OCI-LY1 (cell line): Measurements from ENCODE around the gene TARS1.

Experiments
- H2AFZ ChIP-seq: fragments of 200-600 bp; sonication (generic), shearing (Covaris generic); 2 replicates; pipeline ENCODE4 v1.6.0; 2014; ENCODE audit warnings: antibody characterized with exemption, mild to moderate bottlenecking, low read length
- H3F3A ChIP-seq: fragments of 200-600 bp; sonication (generic), shearing (Covaris generic); 2 replicates; pipeline ENCODE4 v1.6.0; 2014; ENCODE audit warnings: mild to moderate bottlenecking, antibody characterized with exemption, low read length, moderate library complexity; ENCODE audit not compliant: insufficient read depth
- H3K27ac ChIP-seq: fragments of 200-600 bp; sonication (generic); 2 replicates; pipeline ENCODE4 v1.5.1; 2014; ENCODE audit warnings: low read length, mixed run types, mild to moderate bottlenecking, low read depth; ENCODE audit not compliant: poor library complexity, severe bottlenecking
- H3K27me3 ChIP-seq: fragments of 200-600 bp; sonication (generic); 2 replicates; pipeline ENCODE4 v1.6.0; 2014; ENCODE audit warnings: antibody characterized with exemption, mild to moderate bottlenecking, low read length, moderate library complexity; ENCODE audit not compliant: insufficient read depth
- H3K36me3 ChIP-seq: fragments of 200-600 bp; sonication (generic); 2 replicates; pipeline ENCODE4 v1.6.1; 2014; ENCODE audit warnings: mild to moderate bottlenecking, antibody characterized with exemption, low read length, moderate library complexity, mixed read lengths; ENCODE audit not compliant: insufficient read depth
- H3K4me1 ChIP-seq: fragments of 200-600 bp; sonication (generic); 2 replicates; pipeline ENCODE4 v1.5.1; 2014; ENCODE audit warnings: mild to moderate bottlenecking, low read length, moderate library complexity; ENCODE audit not compliant: insufficient read depth, severe bottlenecking
- H3K4me2 ChIP-seq: fragments of 200-600 bp; sonication (generic), shearing (Covaris generic); 2 replicates; pipeline ENCODE4 v1.6.1; 2014; ENCODE audit warnings: low read length
- H3K4me3 ChIP-seq: fragments of 200-600 bp; sonication (generic); 2 replicates; pipeline ENCODE4 v1.5.1; 2014; ENCODE audit warnings: low read length, low read depth, mild to moderate bottlenecking, mixed read lengths; ENCODE audit not compliant: poor library complexity, severe bottlenecking
- H3K79me2 ChIP-seq: fragments of 200-600 bp; shearing (Covaris generic); 2 replicates; pipeline ENCODE4 v1.6.1; 2016; ENCODE audit warnings: mixed run types, low read length, mixed read lengths; ENCODE audit not compliant: insufficient read depth
- H3K9ac ChIP-seq: fragments of 200-600 bp; sonication (generic), shearing (Covaris generic); 2 replicates; pipeline ENCODE4 v1.6.1; 2014; ENCODE audit warnings: mild to moderate bottlenecking, low read length, mixed read lengths
- H3K9me2 ChIP-seq: fragments of 200-600 bp; sonication (generic), shearing (Covaris generic); 2 replicates; pipeline ENCODE4 v1.6.1; 2014; ENCODE audit warnings: low read depth, mild to moderate bottlenecking, low read length, mixed read lengths
- H3K9me3 ChIP-seq: fragments of 200-600 bp; shearing (Covaris generic); 2 replicates; pipeline ENCODE4 v1.6.1; 2014; ENCODE audit warnings: low read length, mixed read lengths
- H4K20me1 ChIP-seq: fragments of 200-600 bp; sonication (generic), shearing (Covaris generic); 2 replicates; pipeline ENCODE4 v1.6.0; 2016; ENCODE audit warnings: mild to moderate bottlenecking, low read length; ENCODE audit not compliant: insufficient read depth
- CTCF ChIP-seq: fragments of 200-600 bp; sonication (generic), shearing (Covaris generic); IDR thresholded peaks from 2 replicates; pipeline ENCODE4 v1.5.1; 2017; ENCODE audit warnings: mild to moderate bottlenecking, antibody characterized with exemption, low read length, moderate library complexity, mixed read lengths
- EZH2 ChIP-seq: fragments of 200-600 bp; sonication (generic), shearing (Covaris generic); IDR thresholded peaks from 2 replicates; pipeline ENCODE4 v1.8.0; 2017; ENCODE audit warnings: borderline replicate concordance, mixed run types, mild to moderate bottlenecking, antibody characterized with exemption, low read length, moderate library complexity, mixed read lengths

Gene TARS1

GRCh38 chr5:33476992-33477391 lies 36.2 kb downstream of the TARS1 start:
- Histone ChIP-seq H3K9me2 (no peaks in the 10 kb centered on the region), H3K4me3 (no peak overlapping the region), H3K27ac (no peak overlapping the region), H2AFZ (no peak overlapping the region), H3K27me3 (no peaks in the 10 kb centered on the region), H3K36me3 (peaks cover 8% of the 10 kb centered on the region; the same call in 1 of the 2 replicates), H3K79me2 (no peaks in the 10 kb centered on the region), H3K9me3 (no peaks in the 10 kb centered on the region), H3K9ac (no peak overlapping the region), H4K20me1 (no peaks in the 10 kb centered on the region), H3F3A (no peaks in the 10 kb centered on the region), H3K4me2 (no peak overlapping the region), H3K4me1 (no peaks in the 10 kb centered on the region)
- no peak for TF ChIP-seq EZH2
- TF ChIP-seq CTCF, result no peak

- Histone ChIP-seq H3K27ac (no peak overlapping the region), H3K9ac (no peak overlapping the region), H3K9me2 (no peaks in the 10 kb centered on the region), H2AFZ (no peak overlapping the region), H3K4me1 (no peaks in the 10 kb centered on the region), H3K27me3 (no peaks in the 10 kb centered on the region), H3K9me3 (no peaks in the 10 kb centered on the region), H3K4me2 (no peak overlapping the region), H3K36me3 (peaks cover 8% of the 10 kb centered on the region; the same call in 1 of the 2 replicates), H3K4me3 (no peak overlapping the region), H3F3A (no peaks in the 10 kb centered on the region), H3K79me2 (no peaks in the 10 kb centered on the region), H4K20me1 (no peaks in the 10 kb centered on the region)
- TF ChIP-seq EZH2 (no peak), CTCF (no peak)
Observed at GRCh38 chr5:33477816-33478215, 37.1 kb downstream of the TARS1 start.

- Histone ChIP-seq H3K4me3 (no peak overlapping the region), H2AFZ (no peak overlapping the region), H3K79me2 (no peaks in the 10 kb centered on the region), H3K36me3 (0 out of 2 replicates have a peak, but pooled peaks cover under 1% of the 10 kb centered on the region), H3K4me2 (no peak overlapping the region), H3K4me1 (no peaks in the 10 kb centered on the region), H3K9ac (no peak overlapping the region), H3F3A (no peaks in the 10 kb centered on the region), H3K27ac (no peak overlapping the region), H3K9me2 (no peaks in the 10 kb centered on the region), H3K9me3 (no peaks in the 10 kb centered on the region), H3K27me3 (no peaks in the 10 kb centered on the region), H4K20me1 (no peaks in the 10 kb centered on the region)
- no peak for TF ChIP-seq EZH2
- no peak for TF ChIP-seq CTCF
Observed at GRCh38 chr5:33479311-33479710, 38.5 kb downstream of the TARS1 start.
